ENCODE data around the gene UNC5A.

Gene UNC5A

GRCh38 chr5:176906796-176907195, 96.4 kb downstream of the UNC5A start:
- no peak overlapping the region for H3K27ac Mint-ChIP-seq
- H3K27me3 Mint-ChIP-seq (ENCODE audit: low read depth, poor library complexity): no peaks in the 10 kb centered on the region
- no peak for DNase-seq
- TF ChIP-seq CTCF (IDR thresholded peaks at IDR 0.05): no peak
- no peaks in the 10 kb centered on the region for H3K4me1 Mint-ChIP-seq
- peaks cover 52% of the 10 kb centered on the region for H3K36me3 Mint-ChIP-seq (ENCODE audit: low read depth)
- H3K4me3 Mint-ChIP-seq: no peak overlapping the region
- no peaks in the 10 kb centered on the region for H3K9me3 Mint-ChIP-seq

GRCh38 chr5:176908675-176909368, 98.5 kb downstream of the UNC5A start:
- Mint-ChIP-seq H3K27me3 (ENCODE audit: low read depth, poor library complexity) (no peaks in the 10 kb centered on the region), H3K4me1 (no peaks in the 10 kb centered on the region), H3K27ac (no peak overlapping the region), H3K9me3 (no peaks in the 10 kb centered on the region), H3K4me3 (no peak overlapping the region), H3K36me3 (ENCODE audit: low read depth) (peaks cover 51% of the 10 kb centered on the region)
- TF ChIP-seq CTCF (IDR thresholded peaks at IDR 0.05): no peak
- no peak for DNase-seq

GRCh38 chr5:176912115-176912514, 101.8 kb downstream of the UNC5A start:
- no peaks in the 10 kb centered on the region for H3K27me3 Mint-ChIP-seq (ENCODE audit: low read depth, poor library complexity)
- no peaks in the 10 kb centered on the region for H3K9me3 Mint-ChIP-seq
- H3K36me3 Mint-ChIP-seq (ENCODE audit: low read depth): peaks cover 25% of the 10 kb centered on the region
- H3K27ac Mint-ChIP-seq: no peak overlapping the region
- no peak overlapping the region for H3K4me3 Mint-ChIP-seq
- TF ChIP-seq CTCF (IDR thresholded peaks at IDR 0.05): no peak
- DNase-seq: no peak
- no peaks in the 10 kb centered on the region for H3K4me1 Mint-ChIP-seq

- no peak overlapping the region for H3K4me3 Mint-ChIP-seq
- no peak overlapping the region for H3K27ac Mint-ChIP-seq
- no peaks in the 10 kb centered on the region for H3K9me3 Mint-ChIP-seq
- no peak for TF ChIP-seq CTCF (IDR thresholded peaks at IDR 0.05)
- H3K36me3 Mint-ChIP-seq (ENCODE audit: low read depth): peaks cover 26% of the 10 kb centered on the region
- no peak for DNase-seq
- H3K4me1 Mint-ChIP-seq: no peaks in the 10 kb centered on the region
- H3K27me3 Mint-ChIP-seq (ENCODE audit: low read depth, poor library complexity): no peaks in the 10 kb centered on the region
Observed at GRCh38 chr5:176915906-176916305, 105.5 kb downstream of the UNC5A start.

GRCh38 chr5:176916337-176916736, 106.0 kb downstream of the UNC5A start:
- TF ChIP-seq CTCF (IDR thresholded peaks at IDR 0.05): no peak
- no peak for DNase-seq
- no peaks in the 10 kb centered on the region for H3K9me3 Mint-ChIP-seq
- no peaks in the 10 kb centered on the region for H3K27me3 Mint-ChIP-seq (ENCODE audit: low read depth, poor library complexity)
- peaks cover 29% of the 10 kb centered on the region for H3K36me3 Mint-ChIP-seq (ENCODE audit: low read depth)
- no peaks in the 10 kb centered on the region for H3K4me1 Mint-ChIP-seq
- H3K4me3 Mint-ChIP-seq: no peak overlapping the region
- no peak overlapping the region for H3K27ac Mint-ChIP-seq

GRCh38 chr5:176918613-176919012, 108.3 kb downstream of the UNC5A start:
- Mint-ChIP-seq H3K9me3 (no peaks in the 10 kb centered on the region), H3K36me3 (ENCODE audit: low read depth) (peaks cover 27% of the 10 kb centered on the region), H3K27me3 (ENCODE audit: low read depth, poor library complexity) (no peaks in the 10 kb centered on the region), H3K27ac (no peak overlapping the region), H3K4me1 (no peaks in the 10 kb centered on the region), H3K4me3 (no peak overlapping the region)
- TF ChIP-seq CTCF (IDR thresholded peaks at IDR 0.05): no peak
- DNase-seq: no peak
